ENCODE data around the gene ZNF444. TPM values are rescaled to one million over a fixed set of nuclear protein-coding genes. Genes with fewer than 3 reads are reported as not detected.

Gene ZNF444
- total RNA-seq, 1 experiment from 2014 or later, result 92.2 TPM

DNA sequence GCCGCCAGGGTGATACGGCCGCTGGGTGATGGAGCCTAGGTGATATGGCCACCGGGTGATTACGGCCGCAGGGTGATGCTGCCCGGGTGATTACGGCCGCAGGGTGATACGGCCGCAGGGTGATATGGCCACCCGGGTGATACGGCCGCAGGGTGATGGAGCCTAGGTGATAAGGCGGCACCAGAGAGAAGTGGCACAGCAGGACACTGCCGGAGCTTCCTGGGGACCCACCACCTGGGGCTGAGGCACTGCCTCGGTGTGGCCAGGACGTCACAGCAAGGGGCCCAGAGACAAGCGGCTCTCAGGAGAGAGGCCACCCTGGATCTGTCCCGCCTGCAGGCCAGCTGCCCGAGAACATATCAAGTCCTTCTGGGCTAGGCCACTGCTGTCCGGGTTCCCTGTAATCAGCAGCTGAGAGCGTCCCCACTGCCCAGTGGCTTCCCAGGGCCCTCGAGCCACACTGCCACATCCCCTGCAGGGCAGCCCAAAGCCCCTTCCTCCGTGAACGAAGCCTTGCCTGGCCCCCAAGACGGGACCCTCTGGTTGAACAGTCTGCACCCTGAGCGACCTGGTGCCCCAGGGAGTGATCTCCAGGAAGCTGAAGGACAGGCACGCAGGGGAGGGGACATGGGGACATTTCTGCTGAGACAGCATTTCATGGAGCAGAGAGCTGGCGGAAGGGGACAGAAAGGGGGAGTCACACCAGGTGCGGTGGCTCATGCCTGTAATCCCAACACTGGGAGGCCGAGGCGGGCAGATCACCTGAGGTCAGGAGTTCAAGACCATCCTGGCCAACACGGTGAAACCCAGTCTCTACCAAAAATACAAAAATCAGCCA, 42.1 kb upstream of the ZNF444 start:
- Mint-ChIP-seq H3K4me1 (ENCODE audit: low read depth, unreplicated experiment) (no peaks in the 10 kb centered on the region), H3K36me3 (ENCODE audit: insufficient read depth, unreplicated experiment) (peaks cover 74% of the 10 kb centered on the region), H3K4me3 (ENCODE audit: unreplicated experiment) (no peak overlapping the region), H3K9me3 (ENCODE audit: unreplicated experiment) (no peaks in the 10 kb centered on the region), H3K27ac (ENCODE audit: unreplicated experiment) (no peak overlapping the region), H3K27me3 (ENCODE audit: insufficient read depth, unreplicated experiment) (no peaks in the 10 kb centered on the region)
- TF ChIP-seq, protein P1, sequence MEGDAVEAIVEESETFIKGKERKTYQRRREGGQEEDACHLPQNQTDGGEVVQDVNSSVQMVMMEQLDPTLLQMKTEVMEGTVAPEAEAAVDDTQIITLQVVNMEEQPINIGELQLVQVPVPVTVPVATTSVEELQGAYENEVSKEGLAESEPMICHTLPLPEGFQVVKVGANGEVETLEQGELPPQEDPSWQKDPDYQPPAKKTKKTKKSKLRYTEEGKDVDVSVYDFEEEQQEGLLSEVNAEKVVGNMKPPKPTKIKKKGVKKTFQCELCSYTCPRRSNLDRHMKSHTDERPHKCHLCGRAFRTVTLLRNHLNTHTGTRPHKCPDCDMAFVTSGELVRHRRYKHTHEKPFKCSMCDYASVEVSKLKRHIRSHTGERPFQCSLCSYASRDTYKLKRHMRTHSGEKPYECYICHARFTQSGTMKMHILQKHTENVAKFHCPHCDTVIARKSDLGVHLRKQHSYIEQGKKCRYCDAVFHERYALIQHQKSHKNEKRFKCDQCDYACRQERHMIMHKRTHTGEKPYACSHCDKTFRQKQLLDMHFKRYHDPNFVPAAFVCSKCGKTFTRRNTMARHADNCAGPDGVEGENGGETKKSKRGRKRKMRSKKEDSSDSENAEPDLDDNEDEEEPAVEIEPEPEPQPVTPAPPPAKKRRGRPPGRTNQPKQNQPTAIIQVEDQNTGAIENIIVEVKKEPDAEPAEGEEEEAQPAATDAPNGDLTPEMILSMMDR (IDR thresholded peaks at IDR 0.05; ENCODE audit: insufficient read depth in 1 of 2, low read depth in 1 of 2, low read length in 1 of 2, severe bottlenecking in 1 of 2, unreplicated experiment in 1 of 2), result no peak
- intact Hi-C loops (cut with micrococcal nuclease; ENCODE audit: unreplicated experiment), result no loop called here
- no TSS peak for BruUV-seq (replicated peaks)
- ChIA-PET CTCF (no interaction called here), POLR2A (no interaction called here)
- peaks cover 4% of the 10 kb centered on the region for H3K36me3 ChIP-seq (ENCODE audit: control insufficient read depth, insufficient read depth, low read length)
- H3K9me3 ChIP-seq, result no peaks in the 10 kb centered on the region
- H3K27me3 ChIP-seq (replicated peaks; ENCODE audit: control insufficient read depth, insufficient read depth, low read length), result no peaks in the 10 kb centered on the region
- H3K4me3 ChIP-seq (ENCODE audit: low read depth, low read length), result no peak overlapping the region
- H3K4me1 ChIP-seq, result no peaks in the 10 kb centered on the region
- DNase-seq, result no peak

DNA sequence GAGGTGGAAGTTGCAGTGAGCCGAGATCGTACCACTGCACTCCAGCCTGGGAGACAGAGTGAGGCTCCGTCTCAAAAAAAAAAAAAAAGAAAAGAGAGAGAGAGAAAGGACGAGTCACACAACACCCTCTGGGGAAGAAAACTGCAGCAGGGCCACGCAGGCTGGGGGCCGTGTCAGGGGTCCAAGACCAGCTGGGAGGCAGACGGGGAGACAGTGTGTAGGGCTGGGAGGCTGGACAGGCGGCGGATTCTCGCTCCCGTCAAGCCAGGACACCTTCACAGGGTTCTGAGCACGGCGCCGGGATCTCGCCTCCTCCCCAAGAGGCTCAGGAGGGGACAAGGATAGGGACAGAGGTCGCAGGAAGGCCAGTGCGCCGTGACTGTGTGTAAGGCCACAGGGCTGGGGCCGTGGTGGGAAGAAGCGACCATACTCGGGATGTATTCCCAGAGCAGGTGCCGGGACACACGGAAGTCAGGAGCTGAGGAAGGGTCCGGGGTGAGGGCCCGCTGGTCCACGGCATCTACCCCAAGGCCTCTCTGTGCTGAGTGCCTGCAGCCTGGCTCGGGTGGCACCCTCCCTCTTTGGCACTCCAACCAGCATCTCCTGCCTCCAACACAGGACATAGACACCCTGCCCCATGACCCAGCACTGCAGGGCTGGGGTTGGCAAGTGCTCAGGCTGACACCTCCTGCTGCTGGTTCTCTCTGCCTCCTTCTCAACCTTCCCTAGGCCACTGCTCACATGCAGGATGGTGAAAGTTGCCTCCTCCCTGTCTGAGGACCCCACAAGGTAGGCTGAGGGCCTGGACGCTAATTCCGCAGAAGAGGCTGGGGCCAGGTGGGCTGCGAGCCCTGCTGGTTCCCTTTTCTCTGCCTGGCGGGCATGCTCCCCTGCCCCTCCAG, 41.2 kb upstream of the ZNF444 start:
- no TSS peak for BruUV-seq (replicated peaks)
- no peak for DNase-seq
- Histone ChIP-seq H3K27me3 (replicated peaks; ENCODE audit: control insufficient read depth, insufficient read depth, low read length) (no peaks in the 10 kb centered on the region), H3K4me1 (no peaks in the 10 kb centered on the region), H3K9me3 (no peaks in the 10 kb centered on the region), H3K36me3 (ENCODE audit: control insufficient read depth, insufficient read depth, low read length) (peaks cover 6% of the 10 kb centered on the region), H3K4me3 (ENCODE audit: low read depth, low read length) (no peak overlapping the region)
- ChIA-PET POLR2A (no interaction called here), CTCF (no interaction called here)
- Mint-ChIP-seq H3K4me3 (ENCODE audit: unreplicated experiment) (no peak overlapping the region), H3K36me3 (ENCODE audit: insufficient read depth, unreplicated experiment) (peaks cover 71% of the 10 kb centered on the region), H3K27ac (ENCODE audit: unreplicated experiment) (no peak overlapping the region), H3K9me3 (ENCODE audit: unreplicated experiment) (no peaks in the 10 kb centered on the region), H3K4me1 (ENCODE audit: low read depth, unreplicated experiment) (no peaks in the 10 kb centered on the region), H3K27me3 (ENCODE audit: insufficient read depth, unreplicated experiment) (no peaks in the 10 kb centered on the region)
- TF ChIP-seq, protein P1 (IDR thresholded peaks at IDR 0.05; ENCODE audit: insufficient read depth in 1 of 2, low read depth in 1 of 2, low read length in 1 of 2, severe bottlenecking in 1 of 2, unreplicated experiment in 1 of 2), result no peak
- intact Hi-C loops (cut with micrococcal nuclease; ENCODE audit: unreplicated experiment), result no loop called here

DNA sequence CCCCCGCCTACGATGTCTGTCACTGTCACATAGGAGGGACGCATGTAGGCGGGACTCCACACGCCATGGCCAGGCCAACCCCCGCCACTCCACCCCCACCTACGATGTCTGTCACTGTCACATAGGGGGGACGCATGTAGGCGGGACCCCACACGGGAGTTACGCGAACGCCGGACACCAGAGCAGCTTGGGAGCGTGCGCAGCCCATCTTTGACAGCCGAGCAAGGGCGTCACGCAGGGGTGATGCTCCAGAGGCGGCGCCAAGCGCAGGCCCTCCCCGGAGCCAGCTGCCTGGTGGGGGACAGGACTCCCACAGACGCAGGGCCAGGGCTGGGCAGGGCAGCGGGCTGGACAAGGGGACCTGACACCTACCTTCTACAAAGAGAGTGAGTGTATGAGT, 40.0 kb upstream of the ZNF444 start:
- no peaks in the 10 kb centered on the region for H3K27me3 Mint-ChIP-seq (ENCODE audit: insufficient read depth, unreplicated experiment)
- H3K4me1 Mint-ChIP-seq (ENCODE audit: low read depth, unreplicated experiment), result peaks cover 4% of the 10 kb centered on the region
- H3K4me3 ChIP-seq (ENCODE audit: low read depth, low read length), result no peak overlapping the region
- no peak overlapping the region for H3K27ac Mint-ChIP-seq (ENCODE audit: unreplicated experiment)
- TF ChIP-seq, protein P1 (IDR thresholded peaks at IDR 0.05; ENCODE audit: insufficient read depth in 1 of 2, low read depth in 1 of 2, low read length in 1 of 2, severe bottlenecking in 1 of 2, unreplicated experiment in 1 of 2), result no peak
- H3K36me3 Mint-ChIP-seq (ENCODE audit: insufficient read depth, unreplicated experiment), result peaks cover 64% of the 10 kb centered on the region
- H3K9me3 ChIP-seq, result no peaks in the 10 kb centered on the region
- CTCF ChIA-PET, result no interaction called here
- H3K27me3 ChIP-seq (replicated peaks; ENCODE audit: control insufficient read depth, insufficient read depth, low read length), result no peaks in the 10 kb centered on the region
- intact Hi-C loops (cut with micrococcal nuclease; ENCODE audit: unreplicated experiment), result no loop called here
- no peaks in the 10 kb centered on the region for H3K9me3 Mint-ChIP-seq (ENCODE audit: unreplicated experiment)
- H3K36me3 ChIP-seq (ENCODE audit: control insufficient read depth, insufficient read depth, low read length), result peaks cover 6% of the 10 kb centered on the region
- DNase-seq, result no peak
- no TSS peak for BruUV-seq (replicated peaks)
- POLR2A ChIA-PET, result no interaction called here
- H3K4me3 Mint-ChIP-seq (ENCODE audit: unreplicated experiment), result no peak overlapping the region
- H3K4me1 ChIP-seq, result no peaks in the 10 kb centered on the region

Measured in Caco-2 (cell line).